HEK293 (cell line): ENCODE measurements around the gene C3orf49.

Source experiments
- CTCF ChIA-PET: fragments of 350-600 bp; formaldehyde crosslinking; extraction: SDS; loops from one replicate; lab custom pipeline; 2021; ENCODE audit warnings: antibody characterized with exemption; lab: Yijun Ruan, JAX
- POLR2A ChIA-PET: fragments of 300-600 bp; formaldehyde crosslinking; extraction: SDS; loops from one replicate; lab custom pipeline; 2020; ENCODE audit warnings: antibody characterized with exemption, inconsistent platforms; lab: Yijun Ruan, JAX
- H3K27ac ChIP-seq: fragments of 200-500 bp; sonication (Bioruptor generic); 2 replicates; pipeline ENCODE4 v1.5.1; 2014; ENCODE audit warnings: low read depth, low read length, control low read depth, inconsistent platforms; ENCODE audit errors: extremely low read depth
- H3K36me3 ChIP-seq, 2 experiments: fragments of 200-500 bp in 1 of 2; sonication (Bioruptor generic) in 1 of 2; 1 replicate in 1 of 2; 2 replicates in 1 of 2; pipeline ENCODE4 v1.5.1; 2014 to 2017; ENCODE audit warnings: inconsistent platforms in 2 of 2, low read length in 2 of 2; ENCODE audit not compliant: control insufficient read depth in 2 of 2, insufficient read depth in 1 of 2
- H3K4me1 ChIP-seq: fragments of 200-500 bp; sonication (Bioruptor generic); 2 replicates; pipeline ENCODE4 v1.5.1; 2014; ENCODE audit warnings: mild to moderate bottlenecking, low read length, inconsistent platforms; ENCODE audit not compliant: control insufficient read depth, insufficient read depth
- H3K4me3 ChIP-seq: 2 replicates; pipeline ENCODE4 v1.5.1; 2011; ENCODE audit warnings: low read depth, mild to moderate bottlenecking, control low read depth, low read length, moderate library complexity
- H3K9me3 ChIP-seq: fragments of 200-500 bp; sonication (Bioruptor generic); 2 replicates; pipeline ENCODE4 v1.5.1; 2014; ENCODE audit warnings: low read depth, low read length, inconsistent platforms; ENCODE audit not compliant: control insufficient read depth, insufficient read depth
- EGR2 ChIP-seq: fragments of 450-650 bp; formaldehyde crosslinking; IDR thresholded peaks from 2 replicates; pipeline ENCODE4 v1.5.1; 2016; ENCODE audit warnings: low read depth, missing biosample characterization, missing genetic modification characterization
- MZF1 ChIP-seq: fragments of 450-650 bp; formaldehyde crosslinking; IDR thresholded peaks from 2 replicates; pipeline ENCODE4 v1.5.1; 2017; ENCODE audit warnings: missing biosample characterization, missing genetic modification characterization, borderline replicate concordance
- TCF7L2 ChIP-seq: IDR thresholded peaks from 2 replicates; pipeline ENCODE4 v1.6.1; 2011; ENCODE audit warnings: low read depth, mild to moderate bottlenecking, inconsistent platforms, low read length, moderate library complexity, borderline replicate concordance
- ZBTB1 ChIP-seq: fragments of 450-650 bp; formaldehyde crosslinking; IDR thresholded peaks from 2 replicates; pipeline ENCODE4 v1.5.1; 2016; ENCODE audit warnings: missing biosample characterization, missing genetic modification characterization
- ZBTB20 ChIP-seq: fragments of 450-650 bp; formaldehyde crosslinking; IDR thresholded peaks from 2 replicates; pipeline ENCODE4 v1.5.1; 2016; ENCODE audit warnings: missing biosample characterization, missing genetic modification characterization
- ZNF10 ChIP-seq: fragments of 450-650 bp; formaldehyde crosslinking; IDR thresholded peaks from 2 replicates; pipeline ENCODE4 v1.5.1; 2017; ENCODE audit warnings: missing biosample characterization, missing genetic modification characterization
- ZNF140 ChIP-seq: fragments of 450-650 bp; formaldehyde crosslinking; IDR thresholded peaks from 2 replicates; pipeline ENCODE4 v1.5.1; 2016; ENCODE audit warnings: missing biosample characterization, missing genetic modification characterization
- ZNF202 ChIP-seq: fragments of 450-650 bp; formaldehyde crosslinking; IDR thresholded peaks from 2 replicates; pipeline ENCODE4 v1.5.1; 2016; ENCODE audit warnings: missing biosample characterization, missing genetic modification characterization, borderline replicate concordance
- ZNF223 ChIP-seq: fragments of 450-650 bp; formaldehyde crosslinking; IDR thresholded peaks from 2 replicates; pipeline ENCODE4 v1.5.1; 2016; ENCODE audit warnings: missing biosample characterization, missing genetic modification characterization
- ZNF23 ChIP-seq: fragments of 450-650 bp; formaldehyde crosslinking; IDR thresholded peaks from 2 replicates; pipeline ENCODE4 v1.5.1; 2016; ENCODE audit warnings: missing biosample characterization, missing genetic modification characterization, borderline replicate concordance
- ZNF391 ChIP-seq: fragments of 450-650 bp; formaldehyde crosslinking; IDR thresholded peaks from 2 replicates; pipeline ENCODE4 v1.5.1; 2016; ENCODE audit warnings: low read depth, missing biosample characterization, missing genetic modification characterization, borderline replicate concordance
- ZNF404 ChIP-seq: fragments of 450-650 bp; formaldehyde crosslinking; IDR thresholded peaks from 2 replicates; pipeline ENCODE4 v1.5.1; 2017; ENCODE audit warnings: missing biosample characterization, missing genetic modification characterization
- ZNF423 ChIP-seq: fragments of 450-650 bp; formaldehyde crosslinking; IDR thresholded peaks from 2 replicates; pipeline ENCODE4 v1.5.1; 2016; ENCODE audit warnings: missing biosample characterization, missing genetic modification characterization
- ZNF529 ChIP-seq: fragments of 450-650 bp; formaldehyde crosslinking; IDR thresholded peaks from 2 replicates; pipeline ENCODE4 v1.5.1; 2017; ENCODE audit warnings: missing genetic modification characterization, missing biosample characterization; ENCODE audit not compliant: insufficient replicate concordance
- ZNF549 ChIP-seq: fragments of 450-650 bp; IDR thresholded peaks from 2 replicates; pipeline ENCODE4 v1.5.1; 2018; ENCODE audit warnings: missing biosample characterization, missing genetic modification characterization, mild to moderate bottlenecking, inconsistent platforms, moderate library complexity
- ZNF670 ChIP-seq: fragments of 450-650 bp; formaldehyde crosslinking; IDR thresholded peaks from 2 replicates; pipeline ENCODE4 v1.5.1; 2016; ENCODE audit warnings: missing biosample characterization, missing genetic modification characterization, low read depth
- ZNF707 ChIP-seq: fragments of 450-650 bp; formaldehyde crosslinking; IDR thresholded peaks from 2 replicates; pipeline ENCODE4 v1.5.1; 2016; ENCODE audit warnings: missing biosample characterization, missing genetic modification characterization
- ZNF777 ChIP-seq: fragments of 450-650 bp; formaldehyde crosslinking; IDR thresholded peaks from 2 replicates; pipeline ENCODE4 v1.5.1; 2017; ENCODE audit warnings: missing biosample characterization, missing genetic modification characterization, borderline replicate concordance
- ZNF843 ChIP-seq: fragments of 450-650 bp; formaldehyde crosslinking; IDR thresholded peaks from 2 replicates; pipeline ENCODE4 v1.5.1; 2016; ENCODE audit warnings: missing biosample characterization, missing genetic modification characterization
- TF ChIP-seq, protein P1 (sequence below): sonication (generic); formaldehyde crosslinking; IDR thresholded peaks from 2 replicates; pipeline ENCODE4 v1.8.1; 2022; ENCODE audit warnings: mild to moderate bottlenecking, moderate library complexity, missing genetic modification reagents
- TF ChIP-seq, protein P2 (sequence below): fragments of 450-650 bp; formaldehyde crosslinking; IDR thresholded peaks from 2 replicates; pipeline ENCODE4 v1.5.1; 2016; ENCODE audit warnings: missing biosample characterization, missing genetic modification characterization
- TF ChIP-seq, protein P3 (sequence below): fragments of 450-650 bp; formaldehyde crosslinking; IDR thresholded peaks from 2 replicates; pipeline ENCODE4 v1.5.1; 2016; ENCODE audit warnings: missing biosample characterization, missing genetic modification characterization
- TF ChIP-seq, protein P4 (sequence below): fragments of 450-650 bp; formaldehyde crosslinking; IDR thresholded peaks from 2 replicates; pipeline ENCODE4 v1.5.1; 2016; ENCODE audit warnings: missing biosample characterization, missing genetic modification characterization, borderline replicate concordance
- TF ChIP-seq, protein P5 (sequence below): fragments of 450-650 bp; formaldehyde crosslinking; IDR thresholded peaks from 2 replicates; pipeline ENCODE4 v1.5.1; 2016; ENCODE audit warnings: missing biosample characterization, missing genetic modification characterization

C3orf49 gene

DNA sequence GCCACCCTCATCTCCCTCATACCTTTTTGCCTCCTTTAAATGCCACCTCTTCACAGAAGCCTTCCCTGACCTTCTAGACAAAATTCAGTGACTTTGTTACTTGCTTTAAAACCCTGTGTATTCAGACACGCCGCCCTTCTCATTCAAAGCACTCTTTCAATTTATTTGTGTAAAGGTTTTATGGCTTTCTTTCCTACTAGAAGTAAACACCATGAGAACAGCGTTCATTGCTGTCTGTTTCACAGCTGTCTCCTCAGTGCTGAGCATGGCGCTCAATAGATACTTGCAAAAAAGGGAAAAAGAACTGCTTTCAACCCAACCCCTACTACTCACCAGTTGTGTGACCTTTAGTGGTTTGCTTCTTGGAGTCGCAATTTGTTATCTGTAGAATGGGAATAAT, 61.6 kb downstream of the C3orf49 start:
- ChIA-PET CTCF (no interaction called here), POLR2A (no interaction called here)
- H3K27ac ChIP-seq: no peak overlapping the region
- TF ChIP-seq, protein P1, sequence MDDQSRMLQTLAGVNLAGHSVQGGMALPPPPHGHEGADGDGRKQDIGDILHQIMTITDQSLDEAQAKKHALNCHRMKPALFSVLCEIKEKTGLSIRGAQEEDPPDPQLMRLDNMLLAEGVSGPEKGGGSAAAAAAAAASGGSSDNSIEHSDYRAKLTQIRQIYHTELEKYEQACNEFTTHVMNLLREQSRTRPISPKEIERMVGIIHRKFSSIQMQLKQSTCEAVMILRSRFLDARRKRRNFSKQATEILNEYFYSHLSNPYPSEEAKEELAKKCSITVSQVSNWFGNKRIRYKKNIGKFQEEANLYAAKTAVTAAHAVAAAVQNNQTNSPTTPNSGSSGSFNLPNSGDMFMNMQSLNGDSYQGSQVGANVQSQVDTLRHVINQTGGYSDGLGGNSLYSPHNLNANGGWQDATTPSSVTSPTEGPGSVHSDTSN: no peak
- TF ChIP-seq ZNF10 (tag by site-specific recombination) (no peak), ZNF529 (tag by site-specific recombination) (no peak), ZNF423 (tag by site-specific recombination) (no peak), ZNF391 (no peak), ZNF404 (tag by site-specific recombination) (no peak), ZNF23 (no peak), ZNF670 (tag by site-specific recombination) (no peak), ZBTB20 (tag by site-specific recombination) (no peak), ZNF202 (tag by site-specific recombination) (no peak), ZNF223 (tag by site-specific recombination) (no peak), ZNF140 (tag by site-specific recombination) (no peak), ZNF707 (tag by site-specific recombination) (no peak), ZNF549 (no peak), ZNF777 (no peak), EGR2 (tag by site-specific recombination) (no peak), TCF7L2 (no peak)
- TF ChIP-seq, protein P2, sequence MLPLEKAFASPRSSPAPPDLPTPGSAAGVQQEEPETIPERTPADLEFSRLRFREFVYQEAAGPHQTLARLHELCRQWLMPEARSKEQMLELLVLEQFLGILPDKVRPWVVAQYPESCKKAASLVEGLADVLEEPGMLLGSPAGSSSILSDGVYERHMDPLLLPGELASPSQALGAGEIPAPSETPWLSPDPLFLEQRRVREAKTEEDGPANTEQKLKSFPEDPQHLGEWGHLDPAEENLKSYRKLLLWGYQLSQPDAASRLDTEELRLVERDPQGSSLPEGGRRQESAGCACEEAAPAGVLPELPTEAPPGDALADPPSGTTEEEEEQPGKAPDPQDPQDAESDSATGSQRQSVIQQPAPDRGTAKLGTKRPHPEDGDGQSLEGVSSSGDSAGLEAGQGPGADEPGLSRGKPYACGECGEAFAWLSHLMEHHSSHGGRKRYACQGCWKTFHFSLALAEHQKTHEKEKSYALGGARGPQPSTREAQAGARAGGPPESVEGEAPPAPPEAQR (tag by site-specific recombination): no peak
- TF ChIP-seq, protein P3, sequence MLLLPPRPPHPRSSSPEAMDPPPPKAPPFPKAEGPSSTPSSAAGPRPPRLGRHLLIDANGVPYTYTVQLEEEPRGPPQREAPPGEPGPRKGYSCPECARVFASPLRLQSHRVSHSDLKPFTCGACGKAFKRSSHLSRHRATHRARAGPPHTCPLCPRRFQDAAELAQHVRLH (tag by site-specific recombination): no peak
- no peaks in the 10 kb centered on the region for H3K36me3 ChIP-seq
- no peak overlapping the region for H3K4me3 ChIP-seq
- no peaks in the 10 kb centered on the region for H3K9me3 ChIP-seq
- peaks cover 1% of the 10 kb centered on the region for H3K4me1 ChIP-seq

DNA sequence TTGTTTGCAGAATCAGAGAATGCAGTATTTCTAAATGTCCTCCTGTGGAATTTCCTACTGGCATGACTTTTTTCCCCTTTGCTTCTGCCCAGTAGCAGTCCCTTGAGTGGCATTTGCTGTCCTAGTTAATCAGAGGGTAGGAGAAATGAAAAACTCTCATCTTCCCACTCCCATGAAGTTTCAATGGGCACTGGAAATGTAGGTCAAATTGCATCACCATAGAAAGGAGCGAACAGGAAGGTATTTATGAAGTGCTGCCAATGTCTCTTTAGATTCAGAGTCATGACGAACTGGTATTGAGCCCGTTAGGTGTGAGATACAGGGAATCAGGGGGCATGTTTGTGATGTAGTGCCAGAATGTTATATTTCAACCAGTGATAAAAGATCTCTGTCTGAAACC, 67.8 kb downstream of the C3orf49 start:
- CTCF ChIA-PET: interaction anchor here (0.6 kb wide), 1 partner anchor 1949 kb away, joined by 3 read pairs; no protein-coding TSS in a partner anchor

DNA sequence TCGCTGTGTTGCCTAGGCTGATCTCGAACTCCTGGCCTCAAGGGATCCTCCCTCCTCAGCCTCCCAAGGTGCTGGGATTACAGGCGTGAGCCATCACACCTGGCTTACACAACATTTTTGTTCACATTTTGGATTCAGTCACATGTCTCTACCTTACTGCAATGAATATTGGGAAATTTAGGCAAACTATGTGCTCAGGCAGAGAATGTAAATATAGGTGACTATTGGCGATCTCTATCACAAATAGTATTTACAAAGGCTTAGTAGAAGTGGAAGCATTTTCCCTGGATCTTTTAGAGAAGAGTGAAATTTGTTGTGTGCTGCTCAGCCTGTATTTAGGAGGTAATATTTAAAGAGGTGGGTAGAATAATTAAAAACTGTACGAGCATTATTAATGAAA, 72.4 kb downstream of the C3orf49 start:
- Histone ChIP-seq H3K4me3 (no peak overlapping the region), H3K4me1 (no peaks in the 10 kb centered on the region; the same call in 1 of the 2 replicates), H3K27ac (no peak overlapping the region), H3K36me3 (no peaks in the 10 kb centered on the region; a peak in 1 of 3 replicates), H3K9me3 (no peaks in the 10 kb centered on the region)
- ChIA-PET POLR2A (no interaction called here), CTCF (no interaction called here)
- TF ChIP-seq ZNF843 (tag by site-specific recombination) (no peak), ZNF529 (tag by site-specific recombination) (no peak), MZF1 (no peak), ZBTB1 (tag by site-specific recombination) (no peak)
- TF ChIP-seq, protein P4, sequence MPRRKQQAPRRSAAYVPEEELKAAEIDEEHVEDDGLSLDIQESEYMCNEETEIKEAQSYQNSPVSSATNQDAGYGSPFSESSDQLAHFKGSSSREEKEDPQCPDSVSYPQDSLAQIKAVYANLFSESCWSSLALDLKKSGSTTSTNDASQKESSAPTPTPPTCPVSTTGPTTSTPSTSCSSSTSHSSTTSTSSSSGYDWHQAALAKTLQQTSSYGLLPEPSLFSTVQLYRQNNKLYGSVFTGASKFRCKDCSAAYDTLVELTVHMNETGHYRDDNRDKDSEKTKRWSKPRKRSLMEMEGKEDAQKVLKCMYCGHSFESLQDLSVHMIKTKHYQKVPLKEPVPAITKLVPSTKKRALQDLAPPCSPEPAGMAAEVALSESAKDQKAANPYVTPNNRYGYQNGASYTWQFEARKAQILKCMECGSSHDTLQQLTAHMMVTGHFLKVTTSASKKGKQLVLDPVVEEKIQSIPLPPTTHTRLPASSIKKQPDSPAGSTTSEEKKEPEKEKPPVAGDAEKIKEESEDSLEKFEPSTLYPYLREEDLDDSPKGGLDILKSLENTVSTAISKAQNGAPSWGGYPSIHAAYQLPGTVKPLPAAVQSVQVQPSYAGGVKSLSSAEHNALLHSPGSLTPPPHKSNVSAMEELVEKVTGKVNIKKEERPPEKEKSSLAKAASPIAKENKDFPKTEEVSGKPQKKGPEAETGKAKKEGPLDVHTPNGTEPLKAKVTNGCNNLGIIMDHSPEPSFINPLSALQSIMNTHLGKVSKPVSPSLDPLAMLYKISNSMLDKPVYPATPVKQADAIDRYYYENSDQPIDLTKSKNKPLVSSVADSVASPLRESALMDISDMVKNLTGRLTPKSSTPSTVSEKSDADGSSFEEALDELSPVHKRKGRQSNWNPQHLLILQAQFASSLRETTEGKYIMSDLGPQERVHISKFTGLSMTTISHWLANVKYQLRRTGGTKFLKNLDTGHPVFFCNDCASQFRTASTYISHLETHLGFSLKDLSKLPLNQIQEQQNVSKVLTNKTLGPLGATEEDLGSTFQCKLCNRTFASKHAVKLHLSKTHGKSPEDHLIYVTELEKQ: no peak
- TF ChIP-seq, protein P5, sequence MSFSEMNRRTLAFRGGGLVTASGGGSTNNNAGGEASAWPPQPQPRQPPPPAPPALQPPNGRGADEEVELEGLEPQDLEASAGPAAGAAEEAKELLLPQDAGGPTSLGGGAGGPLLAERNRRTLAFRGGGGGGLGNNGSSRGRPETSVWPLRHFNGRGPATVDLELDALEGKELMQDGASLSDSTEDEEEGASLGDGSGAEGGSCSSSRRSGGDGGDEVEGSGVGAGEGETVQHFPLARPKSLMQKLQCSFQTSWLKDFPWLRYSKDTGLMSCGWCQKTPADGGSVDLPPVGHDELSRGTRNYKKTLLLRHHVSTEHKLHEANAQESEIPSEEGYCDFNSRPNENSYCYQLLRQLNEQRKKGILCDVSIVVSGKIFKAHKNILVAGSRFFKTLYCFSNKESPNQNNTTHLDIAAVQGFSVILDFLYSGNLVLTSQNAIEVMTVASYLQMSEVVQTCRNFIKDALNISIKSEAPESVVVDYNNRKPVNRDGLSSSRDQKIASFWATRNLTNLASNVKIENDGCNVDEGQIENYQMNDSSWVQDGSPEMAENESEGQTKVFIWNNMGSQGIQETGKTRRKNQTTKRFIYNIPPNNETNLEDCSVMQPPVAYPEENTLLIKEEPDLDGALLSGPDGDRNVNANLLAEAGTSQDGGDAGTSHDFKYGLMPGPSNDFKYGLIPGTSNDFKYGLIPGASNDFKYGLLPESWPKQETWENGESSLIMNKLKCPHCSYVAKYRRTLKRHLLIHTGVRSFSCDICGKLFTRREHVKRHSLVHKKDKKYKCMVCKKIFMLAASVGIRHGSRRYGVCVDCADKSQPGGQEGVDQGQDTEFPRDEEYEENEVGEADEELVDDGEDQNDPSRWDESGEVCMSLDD (tag by site-specific recombination): no peak

More for the DNA sequence above, 67.8 kb downstream of the C3orf49 start:
- POLR2A ChIA-PET: no interaction called here
- TF ChIP-seq ZNF670 (tag by site-specific recombination): no peak
- no peaks in the 10 kb centered on the region; a peak in 1 of 3 replicates for H3K36me3 ChIP-seq
- no peak overlapping the region for H3K27ac ChIP-seq
- no peak overlapping the region for H3K4me3 ChIP-seq
- no peaks in the 10 kb centered on the region for H3K9me3 ChIP-seq
- H3K4me1 ChIP-seq: no peaks in the 10 kb centered on the region
